Esophagus muscularis mucosa (tissue), 4 donors: ENCODE results near the gene MMP26.

Source experiments
- CTCF ChIP-seq, 3 experiments: fragments of 200-600 bp in 2 of 3; fragments of 450-650 bp in 1 of 3; sonication (generic) in 2 of 3; IDR thresholded peaks; one replicate each; pipeline ENCODE4 v1.5.1; 2017 to 2019; ENCODE audit warnings: antibody characterized with exemption in 3 of 3, mild to moderate bottlenecking in 2 of 3, moderate library complexity in 1 of 3
- EP300 ChIP-seq: sonication (generic); formaldehyde crosslinking; IDR thresholded peaks from one replicate; pipeline ENCODE4 v1.6.1; 2017; ENCODE audit warnings: antibody characterized with exemption
- POLR2A ChIP-seq: fragments of 450-650 bp; IDR thresholded peaks from one replicate; pipeline ENCODE4 v1.6.1; 2017; ENCODE audit warnings: antibody characterized with exemption, moderate library complexity, mild to moderate bottlenecking, low read depth

GRCh38 chr11:4740735-4741134, 36.2 kb downstream of the MMP26 start:
- TF ChIP-seq POLR2A = no peak
- TF ChIP-seq CTCF (IDR thresholded peaks at IDR 0.05) = no peak
- no peak for TF ChIP-seq EP300
